Erythroblast (primary cell): Measurements from ENCODE around the gene ARHGAP21.
"Not testable (repeated sequence)": the region's sequence is repeated elsewhere in the genome, so short reads cannot be mapped to it uniquely, and the experiment has no call there.

ENCODE experiments used
- DNase-seq, 2 experiments: peaks; one replicate each; lab custom pipeline; 2025; lab: John Stamatoyannopoulos, UW
- GATA1 ChIP-seq: IDR thresholded peaks from 2 replicates; pipeline ENCODE4 v1.6.1; 2011; ENCODE audit warnings: low read depth, mild to moderate bottlenecking, control low read depth, low read length, moderate library complexity
- POLR2A ChIP-seq: IDR thresholded peaks from 2 replicates; pipeline ENCODE4 v1.6.1; 2011; ENCODE audit warnings: mild to moderate bottlenecking, low read length

Gene ARHGAP21

DNA sequence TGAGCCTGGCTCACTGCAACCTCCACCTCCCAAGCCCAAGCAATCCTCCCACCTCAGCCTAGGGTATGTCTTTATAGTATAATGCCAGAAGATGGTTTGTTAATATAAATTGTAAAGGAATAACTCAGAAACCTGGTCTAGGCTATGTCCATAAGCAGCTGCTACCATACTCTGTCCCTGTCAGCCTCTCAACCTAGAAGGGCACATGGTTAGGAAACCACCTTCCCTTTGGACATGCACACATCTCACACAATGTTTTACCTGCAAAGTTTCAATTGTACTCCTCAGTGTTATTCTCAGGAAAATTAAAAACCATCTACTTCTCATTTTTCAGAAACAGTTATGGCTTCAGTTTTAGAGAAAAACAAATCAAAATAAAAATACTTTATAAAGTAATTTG, 40.1 kb downstream of the ARHGAP21 start:
- DNase-seq = no peak
- TF ChIP-seq POLR2A = no peak
- TF ChIP-seq GATA1 = no peak

DNA sequence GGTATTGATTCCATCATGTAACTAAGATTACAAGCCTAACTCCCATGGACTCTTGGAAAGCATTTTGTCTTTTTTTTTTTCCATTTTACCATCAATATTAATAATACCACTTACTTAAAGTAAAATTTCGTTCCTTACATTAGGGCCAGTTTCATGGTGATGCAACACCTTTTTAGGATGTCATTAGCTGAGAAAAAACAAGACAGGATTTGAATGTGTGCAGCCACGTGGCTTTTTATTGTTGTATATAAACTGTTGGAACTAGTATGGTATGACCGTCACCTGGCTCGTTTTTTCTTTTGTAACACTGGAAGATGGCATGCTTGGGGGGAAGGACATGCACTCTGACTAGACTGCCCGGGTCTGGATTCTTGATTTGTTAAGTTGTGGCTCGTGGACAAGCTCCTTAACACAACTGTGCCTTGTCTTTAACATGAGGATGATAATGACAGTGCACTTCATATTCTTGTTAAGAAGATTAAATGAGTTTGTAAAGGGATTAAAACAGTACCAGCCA, 42.1 kb downstream of the ARHGAP21 start:
- peak; percentile 53 to 55 for DNase-seq

DNA sequence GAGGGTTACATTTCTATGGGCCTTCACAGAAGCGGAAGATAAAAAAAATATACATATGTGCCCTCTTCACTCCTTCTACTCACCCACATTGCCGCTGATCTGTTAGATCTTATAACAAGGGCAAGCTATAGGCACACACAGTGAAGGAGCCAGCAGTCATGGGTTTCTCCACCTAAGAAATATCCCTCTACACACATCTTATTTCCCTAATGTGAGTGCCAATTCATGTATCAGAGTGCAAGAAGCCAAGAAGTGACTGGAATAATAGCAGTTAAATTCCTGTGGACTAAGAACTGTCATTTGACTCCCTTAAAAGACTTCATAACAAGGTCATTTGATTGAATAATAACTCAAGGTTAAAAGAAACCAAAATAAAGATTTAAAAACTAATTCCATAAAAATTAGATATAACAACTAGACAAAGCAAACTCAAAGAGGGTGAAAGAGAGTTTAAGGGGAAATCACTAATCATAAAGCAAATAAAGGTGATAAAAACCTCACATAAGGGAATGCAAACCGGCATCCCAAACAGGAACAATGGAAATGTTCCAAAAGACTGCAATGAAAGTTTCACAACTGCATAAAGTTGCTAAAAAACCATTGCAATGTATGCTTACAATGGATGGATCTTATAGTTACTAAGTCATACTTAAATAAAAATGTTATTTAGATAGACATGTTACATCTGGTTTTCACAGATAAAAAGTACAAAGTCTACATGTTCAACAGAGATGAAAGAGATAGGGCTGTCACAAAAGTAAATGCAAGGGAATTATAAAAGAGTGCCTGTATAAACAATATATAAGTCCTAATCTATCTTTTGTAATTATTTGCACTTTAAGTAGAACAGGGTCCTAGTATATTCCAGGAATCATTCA, 42.8 kb downstream of the ARHGAP21 start:
- peak; percentile 22 to 47 for DNase-seq
- TF ChIP-seq GATA1 = no peak
- TF ChIP-seq POLR2A = no peak

More for the DNA sequence above, 42.1 kb downstream of the ARHGAP21 start:
- no peak for TF ChIP-seq GATA1
- no peak for TF ChIP-seq POLR2A

DNA sequence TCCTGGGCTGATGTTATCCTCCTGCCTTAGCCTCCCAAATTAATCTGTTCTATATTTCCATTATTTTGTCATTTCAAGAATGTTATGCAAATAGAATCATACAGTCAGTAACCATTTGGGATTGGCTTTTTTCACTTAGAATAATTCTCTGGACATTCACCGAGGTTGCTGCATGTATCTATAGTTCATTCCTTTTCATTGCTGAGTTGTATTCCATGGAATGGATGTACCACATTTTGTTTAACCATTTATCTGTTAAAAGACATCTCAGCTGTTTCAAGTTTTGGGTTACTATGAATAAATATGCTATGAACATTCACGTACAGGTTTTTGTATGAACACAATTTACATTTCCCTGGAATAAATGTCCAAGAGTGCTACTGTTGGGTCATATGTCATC, 44.9 kb downstream of the ARHGAP21 start:
- DNase-seq = no peak
- TF ChIP-seq POLR2A (no peak), GATA1 (no peak)

DNA sequence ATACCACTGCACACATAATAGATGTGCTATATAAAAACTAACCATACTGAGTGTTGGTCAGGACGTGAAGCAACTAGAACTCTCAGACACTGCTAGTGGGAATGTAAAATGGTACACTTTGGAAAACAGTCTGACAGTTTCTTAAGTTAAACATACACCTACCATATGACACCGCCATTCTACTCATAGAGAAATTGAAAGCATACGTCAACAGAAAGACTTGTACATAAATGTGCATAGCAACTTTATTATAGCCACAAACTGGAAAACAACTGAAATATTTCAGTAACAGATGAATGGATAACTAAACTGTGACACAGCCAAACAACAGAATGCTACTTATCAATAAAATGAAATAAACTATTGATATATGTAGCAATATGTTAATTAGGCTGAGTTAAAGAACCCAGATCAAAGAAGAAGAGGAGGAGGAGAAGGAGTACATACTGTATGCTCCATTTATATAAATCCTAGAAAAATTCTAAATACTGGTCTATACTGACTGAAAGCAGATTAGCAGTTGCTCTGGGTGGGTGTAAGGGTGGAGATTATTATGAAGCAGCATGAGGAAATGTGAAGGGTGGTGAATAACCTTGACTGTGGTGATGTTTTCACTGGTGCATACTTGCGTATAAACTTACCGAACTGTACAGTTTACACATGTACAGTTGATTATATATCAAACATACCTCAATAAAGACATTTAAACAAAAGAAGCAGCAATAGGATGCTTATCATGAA, 48.6 kb downstream of the ARHGAP21 start:
- TF ChIP-seq GATA1 (no peak), POLR2A (no peak)
- peak; percentile 9 to 14 for DNase-seq

DNA sequence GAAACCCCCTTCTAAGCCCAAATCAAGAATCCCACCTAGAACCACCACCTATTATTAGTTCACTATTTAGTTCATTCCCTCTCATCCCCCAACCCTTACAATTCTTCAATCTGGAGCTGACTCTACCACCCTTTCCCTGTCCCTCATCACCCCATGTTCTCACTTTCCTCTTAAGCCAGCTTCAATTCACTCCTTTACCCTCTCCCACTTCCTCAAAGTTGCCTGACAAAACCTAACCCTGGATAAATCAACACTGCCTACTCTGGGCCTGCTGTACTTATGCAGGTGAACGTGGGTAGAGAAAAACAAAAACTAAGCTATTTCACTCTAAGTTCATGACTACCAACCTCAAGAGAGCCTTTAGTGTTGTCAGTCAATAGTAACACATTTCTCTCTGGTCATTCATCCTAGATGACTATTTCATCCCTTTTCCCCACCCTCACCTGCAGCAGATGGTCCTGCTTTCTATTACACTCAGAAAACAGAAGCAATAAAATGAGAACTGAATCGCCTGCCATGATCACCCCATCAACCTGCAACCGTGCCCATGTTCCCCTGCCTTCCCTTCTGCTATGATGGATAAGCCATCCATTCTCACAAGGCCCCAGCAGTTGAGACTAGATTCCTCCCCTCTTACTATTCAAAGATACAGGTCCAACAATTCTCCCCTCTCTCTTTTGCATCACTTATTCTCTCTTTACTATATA, 52.6 kb downstream of the ARHGAP21 start:
- peak in 1 of 2 experiments; percentile 20 for DNase-seq
- TF ChIP-seq POLR2A (no peak), GATA1 (no peak)

DNA sequence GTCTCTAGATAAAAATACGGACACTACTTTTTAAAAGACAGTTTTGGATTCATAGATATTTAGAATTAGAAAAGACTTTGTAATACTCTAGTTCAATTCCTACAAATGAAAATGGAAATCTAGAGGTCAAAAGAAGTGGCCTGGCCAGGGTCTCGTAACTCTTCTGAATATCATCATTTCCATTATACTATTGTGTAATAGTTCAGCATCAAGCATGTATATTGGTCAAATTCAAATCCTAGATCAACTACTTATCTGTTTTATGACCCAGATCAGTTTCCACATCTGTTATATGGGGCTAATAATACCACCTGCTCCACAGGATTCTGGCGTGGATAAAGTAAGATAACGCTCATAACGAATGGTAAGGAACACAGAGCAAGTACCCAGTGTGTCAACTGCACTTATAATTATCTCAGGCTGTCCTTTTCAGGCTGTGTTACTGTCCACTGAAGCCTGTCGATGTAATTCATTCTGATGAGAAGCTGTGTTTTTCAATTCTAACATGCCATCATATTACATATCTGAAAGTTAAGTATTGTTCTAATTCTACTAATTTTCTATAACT, 54.3 kb downstream of the ARHGAP21 start:
- no peak for TF ChIP-seq GATA1
- no peak for TF ChIP-seq POLR2A
- DNase-seq = peak; percentile 25 to 80

DNA sequence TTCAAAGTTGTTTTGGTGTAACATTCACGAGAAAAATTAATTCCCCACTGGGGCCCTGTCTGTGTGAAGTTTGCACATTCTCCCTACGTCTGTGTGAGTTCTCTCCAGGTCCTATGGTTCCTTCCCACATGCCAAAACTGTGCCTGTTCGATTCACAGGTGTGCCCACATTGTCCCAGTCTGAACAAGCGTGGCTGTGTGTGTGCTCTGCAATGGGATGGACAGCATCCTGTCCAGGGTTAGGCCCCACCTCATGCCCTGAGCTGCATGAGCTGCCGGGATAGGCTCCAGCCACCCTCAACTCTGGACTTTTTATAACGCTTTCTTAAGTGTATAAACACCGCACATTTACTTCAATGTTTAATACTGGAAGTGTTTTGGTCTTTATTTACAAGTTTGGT, 55.4 kb downstream of the ARHGAP21 start:
- no peak for TF ChIP-seq GATA1
- no peak for TF ChIP-seq POLR2A
- no peak for DNase-seq

DNA sequence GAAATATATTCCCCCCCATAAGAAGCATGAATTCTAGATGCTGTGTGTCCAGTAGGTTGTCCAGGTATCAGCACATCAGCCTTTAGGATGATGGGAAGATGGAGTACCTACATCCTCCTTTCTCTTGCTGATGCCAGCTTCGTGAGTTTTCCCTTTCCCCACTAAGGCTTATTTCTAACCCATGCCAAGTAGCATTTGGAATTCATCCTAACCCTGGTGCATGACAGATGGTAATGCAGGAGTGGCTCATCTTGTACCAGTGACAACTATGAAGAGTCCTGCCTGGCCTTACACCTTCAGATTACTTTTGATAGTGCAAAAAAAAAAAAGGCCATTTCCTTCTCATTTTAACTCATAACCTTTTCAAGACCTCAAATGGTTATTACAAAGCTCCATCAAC, 58.7 kb downstream of the ARHGAP21 start:
- TF ChIP-seq GATA1 (no peak), POLR2A (no peak)
- no peak for DNase-seq

DNA sequence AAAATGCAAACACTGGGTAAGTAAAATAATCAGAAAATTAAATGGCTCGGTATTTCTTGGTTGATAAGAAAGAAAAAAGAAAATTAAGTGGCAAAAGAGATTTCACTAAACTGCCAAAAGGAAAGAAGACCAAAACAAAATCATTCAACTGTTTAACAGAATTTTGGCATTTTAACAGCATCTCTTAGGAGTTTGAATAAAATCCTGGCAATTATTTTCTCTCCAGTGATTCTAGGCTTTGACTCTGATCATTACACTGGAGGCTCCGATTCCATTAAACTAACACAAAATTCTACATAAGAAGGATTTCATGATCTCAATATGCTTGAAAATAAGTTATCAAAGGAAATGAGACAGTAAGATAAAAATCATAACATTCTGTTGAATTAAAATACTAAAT, 62.3 kb downstream of the ARHGAP21 start:
- TF ChIP-seq GATA1 (no peak), POLR2A (no peak)
- no peak for DNase-seq

DNA sequence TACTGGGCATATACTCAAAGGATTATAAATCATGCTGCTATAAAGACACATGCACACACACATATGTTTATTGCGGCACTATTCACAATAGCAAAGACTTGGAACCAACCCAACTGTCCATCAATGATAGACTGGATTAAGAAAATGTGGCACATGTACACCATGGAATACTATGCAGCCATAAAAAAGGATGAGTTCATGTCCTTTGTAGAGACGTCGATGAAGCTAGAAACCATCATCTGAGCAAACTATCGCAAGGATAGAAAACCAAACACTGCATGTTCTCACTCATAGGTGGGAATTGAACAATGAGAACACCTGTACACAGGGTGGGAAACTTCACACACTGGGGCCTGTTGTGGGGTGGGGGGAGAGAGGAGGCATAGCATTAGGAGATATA, 65.4 kb downstream of the ARHGAP21 start:
- not testable (repeated sequence) for DNase-seq

DNA sequence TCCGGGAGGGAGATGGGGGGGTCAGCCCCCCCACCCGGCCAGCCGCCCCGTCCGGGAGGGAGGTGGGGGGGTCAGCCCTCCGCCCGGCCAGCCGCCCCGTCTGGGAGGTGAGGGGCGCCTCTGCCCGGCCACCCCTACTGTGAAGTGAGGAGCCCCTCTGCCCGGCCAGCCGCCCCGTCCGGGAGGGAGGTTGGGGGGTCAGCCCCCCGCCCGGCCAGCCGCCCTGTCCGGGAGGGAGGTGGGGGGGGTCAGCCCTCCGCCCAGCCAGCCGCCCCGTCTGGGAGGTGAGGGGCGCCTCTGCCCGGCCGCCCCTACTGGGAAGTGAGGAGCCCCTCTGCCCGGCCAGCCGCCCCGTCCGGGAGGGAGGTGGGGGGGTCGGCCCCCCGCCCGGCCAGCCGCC, 67.4 kb downstream of the ARHGAP21 start:
- DNase-seq = not testable (repeated sequence)

DNA sequence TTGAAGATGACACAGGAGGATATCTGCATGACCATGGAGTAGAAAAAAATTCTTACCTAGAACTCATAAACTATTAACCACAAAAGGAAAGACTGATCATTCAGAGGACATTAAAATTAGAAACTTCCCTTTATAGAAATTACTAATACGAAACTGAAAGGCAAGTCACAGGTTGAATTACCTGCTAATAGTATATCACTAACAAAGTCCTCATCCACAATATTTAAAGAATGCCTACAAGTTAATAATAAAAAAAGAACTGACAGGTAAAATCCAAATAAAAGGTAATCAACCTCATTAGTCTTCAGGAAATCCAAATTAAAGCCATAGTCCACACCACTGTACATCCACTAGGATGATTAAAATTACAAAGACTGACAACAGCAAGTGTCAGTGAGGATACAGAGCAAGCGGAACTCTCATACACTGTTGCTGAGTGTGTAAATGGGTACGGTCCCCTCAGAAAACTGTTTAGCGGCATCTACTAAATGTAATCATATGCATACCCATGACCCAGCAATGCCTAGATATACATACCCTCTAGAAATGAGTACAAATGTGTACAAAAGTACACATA, 71.2 kb downstream of the ARHGAP21 start:
- no peak for DNase-seq
- TF ChIP-seq GATA1 (no peak), POLR2A (no peak)
